Measurements from ENCODE around the gene MAGEA10.

- TF ChIP-seq CTCF (IDR thresholded peaks at IDR 0.05) = no peak
- no peak for TF ChIP-seq POLR2A (IDR thresholded peaks at IDR 0.05)
Observed at GRCh38 chrX:152086141-152086540, 52.2 kb downstream of the MAGEA10 start.
